ENCODE results near the gene DNTTIP2.
"Not testable (repeated sequence)": the region's sequence is repeated elsewhere in the genome, so short reads cannot be mapped to it uniquely, and the experiment has no call there.

The DNTTIP2 gene

DNA sequence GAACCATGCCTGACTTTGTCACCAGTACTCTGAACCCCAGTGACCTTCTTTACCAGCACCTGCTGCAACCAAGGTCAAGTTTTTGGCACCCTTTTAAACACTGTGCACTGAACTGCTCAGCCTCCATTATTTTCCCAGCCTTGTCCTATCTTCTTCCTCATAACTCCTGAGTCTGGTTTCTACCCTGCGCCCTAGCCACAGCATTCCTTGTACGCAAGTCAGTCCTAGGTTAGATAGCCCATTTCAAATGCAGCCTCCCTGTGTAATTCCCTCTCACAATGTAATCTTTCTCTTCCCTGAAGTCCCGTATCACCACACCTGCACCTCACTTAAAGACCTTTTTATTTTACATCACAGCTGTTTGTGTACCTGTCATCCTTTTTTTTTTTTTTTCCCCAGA is 37.2 kb downstream of the DNTTIP2 start:
- no peak for FAIRE-seq

DNA sequence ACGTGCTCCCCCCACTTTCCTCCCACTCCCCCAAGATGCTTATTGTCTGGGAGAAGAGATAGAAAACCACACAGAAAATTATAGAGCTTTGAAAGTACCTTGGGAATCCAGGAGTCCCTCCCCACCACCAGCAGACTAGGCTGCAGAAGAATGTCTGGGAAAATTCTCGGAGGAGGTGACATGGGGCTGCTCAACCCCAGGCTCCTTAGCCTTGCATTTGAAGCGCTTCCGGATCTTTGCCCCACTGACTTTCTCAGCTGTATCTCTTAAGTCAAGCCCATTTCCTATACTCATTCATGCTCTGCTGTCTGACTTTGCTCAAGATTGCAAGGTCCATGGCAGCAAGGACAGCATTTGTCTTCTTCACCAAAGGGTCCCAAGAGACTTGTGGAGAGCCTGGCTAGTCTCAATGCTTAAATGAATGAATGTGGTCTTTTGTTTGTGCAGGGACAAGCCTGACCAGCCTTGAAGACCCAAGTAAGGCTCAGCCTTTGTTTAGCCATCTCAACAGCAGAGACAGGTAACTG is 38.0 kb downstream of the DNTTIP2 start:
- no peak for FAIRE-seq

DNA sequence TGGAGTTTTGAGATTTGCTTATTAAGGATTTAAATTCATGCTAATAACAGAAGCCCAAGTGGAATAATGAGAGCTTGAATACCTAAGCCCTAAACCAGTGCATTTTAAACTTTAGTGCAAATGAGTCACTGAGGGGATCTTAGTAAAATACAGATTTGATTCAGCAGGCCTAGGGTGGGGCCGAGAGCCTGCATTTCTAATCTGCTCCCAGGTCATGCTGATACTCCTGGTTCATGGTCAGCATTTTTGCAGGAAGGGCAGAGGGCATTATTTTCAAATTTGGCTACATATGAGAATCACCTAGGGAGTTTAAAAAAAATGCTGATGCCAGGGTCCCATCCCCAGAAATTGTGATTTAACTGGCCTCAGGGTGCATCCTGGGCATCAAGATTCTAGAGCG is 39.3 kb downstream of the DNTTIP2 start:
- no peak for FAIRE-seq

DNA sequence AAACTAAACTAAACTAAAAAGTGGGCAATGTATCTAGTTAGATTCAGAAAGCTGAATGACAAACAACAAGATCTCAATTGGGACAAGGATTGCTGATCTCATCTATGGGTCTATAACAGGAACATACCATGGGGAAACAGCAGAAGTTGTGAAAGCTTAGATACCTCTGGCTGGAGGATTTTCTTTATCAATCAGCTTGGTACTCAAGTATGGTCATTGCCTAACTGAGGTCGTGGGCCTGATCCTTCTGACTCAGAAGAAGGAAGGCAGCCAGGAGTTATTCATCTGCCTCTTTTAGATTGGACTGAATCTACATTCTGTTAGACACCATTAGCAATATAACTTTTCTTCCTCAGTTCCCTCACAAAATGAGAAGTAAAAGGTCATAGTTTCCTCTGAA is 39.7 kb downstream of the DNTTIP2 start:
- FAIRE-seq: no peak

DNA sequence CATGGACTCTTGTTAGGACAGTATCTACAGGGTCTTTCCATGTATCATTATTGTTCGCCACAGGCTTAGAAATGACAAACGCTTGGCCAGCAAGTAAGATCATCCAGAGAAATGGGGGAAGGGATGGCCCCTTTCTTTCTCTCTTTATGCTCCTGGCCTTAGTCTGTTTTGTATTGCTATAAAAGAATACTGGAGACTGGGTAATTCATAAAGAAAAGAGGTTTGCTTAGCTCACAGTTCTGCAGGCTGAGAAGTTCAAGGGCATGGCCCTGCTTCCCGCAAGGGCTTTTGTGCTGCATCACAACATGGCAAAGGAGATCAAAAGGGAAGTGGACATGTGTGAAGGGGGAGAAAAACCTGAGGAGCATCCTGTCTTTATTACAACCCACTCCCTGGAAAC is 41.0 kb downstream of the DNTTIP2 start:
- FAIRE-seq: no peak

DNA sequence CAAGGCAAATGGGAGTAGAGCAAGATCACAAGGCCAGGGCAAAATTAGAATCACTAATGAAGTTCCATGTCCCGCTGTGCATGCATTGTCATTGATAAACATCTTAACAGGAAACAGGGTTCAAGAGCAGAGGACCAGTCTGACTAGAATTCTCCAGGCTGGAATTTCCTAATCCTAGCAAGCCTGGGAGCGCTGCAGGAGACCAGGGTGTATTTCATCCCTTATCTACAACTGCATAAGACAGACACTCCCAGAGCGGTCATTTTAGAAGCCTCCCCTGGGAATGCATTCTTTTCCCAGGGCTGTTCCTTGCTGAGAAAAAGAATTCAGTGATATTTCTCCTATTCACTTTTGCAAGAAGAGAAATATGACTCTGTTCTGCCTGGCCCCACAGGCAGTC is 45.7 kb downstream of the DNTTIP2 start:
- FAIRE-seq: not testable (repeated sequence)

DNA sequence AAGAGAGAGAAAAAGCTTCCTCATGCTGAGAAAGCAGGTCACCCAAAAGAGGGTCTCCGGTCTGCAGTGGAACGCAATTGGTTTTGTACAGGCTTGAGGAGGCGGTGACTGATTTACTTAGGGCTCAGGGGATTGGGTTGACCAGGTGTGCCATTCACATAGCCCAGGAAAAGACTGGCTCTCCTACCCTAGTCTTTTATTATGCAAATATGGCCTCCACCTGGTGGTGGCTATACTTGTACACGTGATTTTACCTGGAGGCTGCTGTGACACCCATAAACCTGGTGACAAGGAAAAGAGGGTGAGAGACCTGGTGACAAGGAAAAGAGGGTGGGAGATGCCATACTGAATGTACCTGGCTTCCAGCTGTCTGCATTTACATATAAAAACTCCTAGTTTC is 49.9 kb downstream of the DNTTIP2 start:
- FAIRE-seq: no peak

DNA sequence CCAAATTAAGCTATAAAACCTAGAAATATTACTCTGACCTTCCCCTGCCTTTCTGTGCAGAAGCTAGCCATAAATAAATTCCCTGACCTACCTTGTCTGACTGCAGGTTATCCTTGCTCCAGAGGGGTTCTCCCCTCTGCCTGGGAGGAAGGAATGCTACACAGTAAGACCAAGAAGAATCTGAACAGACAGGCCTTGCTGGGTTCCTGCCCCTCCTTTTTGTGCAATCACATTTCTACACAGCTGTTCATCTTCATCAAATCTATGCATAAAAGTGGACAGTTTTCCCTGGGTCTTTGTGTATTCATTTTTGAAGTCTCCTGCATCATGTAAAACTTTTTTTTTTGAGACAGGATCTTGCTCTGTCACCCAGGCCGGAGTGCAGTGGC is 50.6 kb downstream of the DNTTIP2 start:
- no peak for FAIRE-seq

DNA sequence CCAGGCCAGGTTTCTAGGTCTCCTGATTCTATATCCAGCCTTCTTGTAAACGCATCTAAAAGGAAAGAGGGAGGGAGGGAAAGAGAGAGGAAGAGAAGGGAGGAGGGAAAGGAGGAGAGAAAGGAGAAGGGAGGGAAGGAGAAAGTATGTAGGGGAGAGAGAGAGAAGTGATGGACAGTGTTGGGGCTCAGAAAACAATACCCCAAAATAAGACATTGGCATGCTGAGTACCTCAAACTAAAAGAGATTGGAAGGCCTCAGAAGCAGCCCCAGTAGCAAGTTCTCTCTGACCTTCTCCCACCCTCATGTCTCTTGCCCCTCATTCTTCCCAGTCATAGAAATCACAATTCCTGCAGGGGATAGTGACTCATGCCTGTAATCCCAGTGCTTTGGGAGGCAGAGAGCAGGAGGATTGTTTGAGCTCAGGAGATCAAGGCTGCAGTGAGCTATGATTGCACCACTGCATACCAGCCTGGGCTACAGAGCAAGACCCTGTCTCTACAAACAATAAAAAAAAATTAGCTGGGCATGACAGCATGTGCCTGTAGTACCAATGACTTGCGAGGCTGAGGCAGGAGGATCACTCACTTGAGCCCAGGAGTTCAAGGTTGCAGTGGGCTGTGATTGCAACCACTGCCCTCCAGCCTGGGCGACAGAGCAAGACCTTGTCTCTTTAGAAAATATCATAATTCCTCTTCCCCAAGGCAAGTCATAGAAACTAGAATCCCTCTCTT is 51.2 kb downstream of the DNTTIP2 start:
- no peak for FAIRE-seq

DNA sequence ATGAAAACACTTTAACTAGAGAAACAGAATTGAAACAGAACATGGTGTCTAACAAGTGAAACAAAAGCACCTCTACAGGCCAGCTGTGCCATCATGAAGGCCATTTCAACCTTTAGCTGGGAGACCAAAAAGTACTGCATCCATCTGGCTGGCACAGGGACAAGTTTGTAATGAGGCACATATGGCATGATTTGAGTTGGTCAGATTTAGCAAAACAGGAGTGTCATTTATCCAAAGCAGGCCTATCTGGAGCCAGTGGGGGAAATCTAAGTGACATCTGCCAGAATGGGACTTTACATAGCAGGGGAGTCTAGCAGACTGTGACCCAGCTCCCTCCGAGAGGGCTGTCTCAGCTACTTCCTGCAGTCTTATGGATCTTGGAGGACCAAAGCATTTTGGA is 51.9 kb downstream of the DNTTIP2 start:
- no peak for FAIRE-seq

DNA sequence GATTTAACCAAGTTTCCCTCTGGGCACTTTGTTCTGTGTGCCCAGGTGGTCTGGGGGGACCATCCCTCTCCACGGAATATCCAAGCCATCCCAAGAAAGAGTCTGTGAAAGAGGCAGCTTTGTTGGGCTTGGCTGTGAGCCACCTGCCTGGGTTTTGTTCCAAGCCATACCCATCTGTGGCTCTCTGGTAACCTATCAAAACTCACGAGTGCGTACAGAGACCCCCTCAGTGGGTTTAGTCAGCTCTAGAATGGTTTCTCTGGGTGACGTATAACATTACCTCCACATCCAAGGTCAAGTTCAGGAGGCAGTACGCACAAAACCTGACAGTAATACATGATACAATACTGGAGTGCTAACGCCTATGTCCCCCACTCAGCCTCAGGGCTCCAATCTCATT is 54.2 kb downstream of the DNTTIP2 start:
- FAIRE-seq: no peak

DNA sequence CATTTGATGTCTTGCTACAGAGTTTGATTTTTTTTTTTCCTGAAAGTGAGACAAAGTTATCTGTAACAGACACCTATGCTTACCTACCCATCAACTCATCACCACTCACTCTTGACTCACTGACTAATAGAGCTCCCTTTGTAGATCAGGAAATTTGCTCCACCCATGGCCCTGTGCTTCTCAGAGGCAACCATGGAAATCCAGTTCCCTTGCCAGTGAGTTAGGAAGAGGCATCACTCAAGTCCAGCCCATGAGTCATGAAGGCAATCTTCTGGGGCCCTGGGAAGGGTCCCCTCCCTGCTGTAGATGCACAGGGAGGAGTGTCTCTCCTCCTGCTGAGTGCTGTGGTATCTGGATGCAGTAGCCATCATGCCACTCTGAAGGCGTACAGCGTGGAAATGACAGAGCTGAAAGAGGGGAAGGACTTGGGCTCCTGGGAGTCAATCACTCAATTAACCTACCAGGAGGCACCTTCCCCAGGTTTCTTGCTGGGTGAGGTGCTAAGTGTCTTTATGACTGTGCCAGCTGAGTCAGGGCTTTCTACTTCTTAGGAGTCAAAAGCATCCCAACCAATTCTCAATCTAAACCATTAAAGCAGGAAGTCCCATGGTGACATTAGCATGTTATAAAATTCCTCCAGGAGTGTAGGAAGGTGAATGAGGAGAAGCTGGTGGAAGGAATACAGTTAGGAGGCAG is 56.1 kb downstream of the DNTTIP2 start:
- FAIRE-seq: no peak

DNA sequence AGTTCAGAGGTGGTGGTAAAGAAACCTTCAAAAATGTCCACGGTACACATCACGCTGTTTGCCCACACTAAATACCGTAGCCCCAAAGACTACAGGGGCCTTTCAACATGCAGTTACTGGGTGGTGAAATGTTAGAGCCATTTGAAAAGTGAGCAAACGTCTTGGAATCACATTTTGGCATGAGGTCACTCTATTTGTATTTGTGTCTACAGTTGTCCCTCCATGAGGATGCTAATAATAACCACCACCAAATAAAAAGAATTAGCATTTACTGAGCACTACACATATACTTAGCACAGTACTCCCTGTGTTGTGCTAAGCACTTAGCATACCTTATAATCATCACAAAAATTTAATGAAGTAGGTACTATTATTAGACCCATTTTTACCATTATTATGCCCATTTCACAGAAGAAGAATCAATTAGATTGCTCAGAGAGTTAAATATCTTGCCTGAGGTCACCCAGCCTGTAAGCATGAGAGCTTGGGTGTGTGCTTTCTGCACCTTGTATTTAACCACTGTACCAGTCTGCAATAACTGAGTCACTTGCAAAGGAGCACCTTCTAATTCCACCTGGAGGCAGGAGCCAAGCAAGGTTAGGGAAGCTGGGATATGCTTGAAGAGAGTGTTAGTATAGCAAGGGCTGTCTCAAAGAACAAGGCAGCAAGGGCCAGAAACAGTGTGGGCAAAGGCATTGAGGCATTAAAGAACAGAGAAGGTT is 57.4 kb downstream of the DNTTIP2 start:
- FAIRE-seq: no peak

DNA sequence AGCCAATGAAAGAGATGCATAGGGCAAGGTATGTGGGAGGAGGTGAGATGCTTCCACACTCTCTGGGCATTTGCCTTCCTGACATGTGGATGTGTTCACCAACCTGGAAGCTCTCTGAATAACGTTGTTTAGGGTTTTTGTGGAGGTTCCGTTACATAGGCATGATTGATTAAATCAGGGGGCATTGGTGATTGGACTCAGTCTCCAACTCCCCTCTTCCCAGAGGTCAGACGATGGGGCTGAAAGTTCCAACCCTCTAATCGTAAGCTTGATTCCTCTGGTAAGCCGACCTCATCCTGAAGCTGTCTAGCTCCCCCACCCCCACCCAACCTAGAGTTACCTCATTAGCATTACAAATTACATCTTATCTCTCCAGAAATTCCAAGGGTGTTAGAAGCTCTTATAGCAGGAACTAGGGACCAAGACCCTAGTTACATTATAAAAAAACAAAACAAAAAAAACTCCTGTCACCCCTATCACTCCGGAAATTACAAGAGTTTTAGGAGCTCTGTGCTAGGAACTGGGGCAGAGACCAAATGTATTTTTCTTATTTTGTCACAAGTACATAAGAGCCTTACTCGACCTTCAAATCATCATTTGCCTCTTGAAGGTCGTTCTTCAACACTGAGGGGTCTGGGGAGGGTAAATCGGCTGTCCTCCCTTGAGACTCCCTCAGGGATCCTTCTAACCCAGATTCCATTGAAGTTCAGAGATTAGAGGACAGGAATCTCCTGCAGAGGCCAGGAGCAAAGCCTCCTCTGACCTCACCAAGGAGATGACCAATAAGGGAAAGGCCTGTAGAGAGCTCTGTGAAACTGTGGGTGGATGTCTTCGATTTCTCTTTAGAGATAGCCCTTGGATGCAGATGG is 58.2 kb downstream of the DNTTIP2 start:
- no peak for FAIRE-seq

DNA sequence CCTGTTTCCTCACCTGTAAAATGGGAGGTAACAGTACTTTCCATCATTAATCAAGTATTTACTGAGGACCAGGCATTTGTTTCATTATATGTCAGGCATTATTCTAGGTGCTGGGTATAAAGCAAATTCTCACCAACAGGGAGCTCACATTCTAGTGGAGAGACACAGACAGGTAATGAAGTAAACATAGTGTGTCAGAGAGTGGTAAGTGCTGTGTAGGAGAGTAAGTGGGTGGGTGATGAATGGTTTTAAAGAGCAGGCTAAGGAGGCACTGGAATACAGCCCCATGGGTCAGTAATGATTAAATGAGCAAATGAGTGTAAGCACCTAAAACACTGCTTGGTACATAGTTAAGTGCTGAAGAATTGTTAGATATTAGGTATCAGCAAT is 60.4 kb downstream of the DNTTIP2 start:
- FAIRE-seq: no peak

DNA sequence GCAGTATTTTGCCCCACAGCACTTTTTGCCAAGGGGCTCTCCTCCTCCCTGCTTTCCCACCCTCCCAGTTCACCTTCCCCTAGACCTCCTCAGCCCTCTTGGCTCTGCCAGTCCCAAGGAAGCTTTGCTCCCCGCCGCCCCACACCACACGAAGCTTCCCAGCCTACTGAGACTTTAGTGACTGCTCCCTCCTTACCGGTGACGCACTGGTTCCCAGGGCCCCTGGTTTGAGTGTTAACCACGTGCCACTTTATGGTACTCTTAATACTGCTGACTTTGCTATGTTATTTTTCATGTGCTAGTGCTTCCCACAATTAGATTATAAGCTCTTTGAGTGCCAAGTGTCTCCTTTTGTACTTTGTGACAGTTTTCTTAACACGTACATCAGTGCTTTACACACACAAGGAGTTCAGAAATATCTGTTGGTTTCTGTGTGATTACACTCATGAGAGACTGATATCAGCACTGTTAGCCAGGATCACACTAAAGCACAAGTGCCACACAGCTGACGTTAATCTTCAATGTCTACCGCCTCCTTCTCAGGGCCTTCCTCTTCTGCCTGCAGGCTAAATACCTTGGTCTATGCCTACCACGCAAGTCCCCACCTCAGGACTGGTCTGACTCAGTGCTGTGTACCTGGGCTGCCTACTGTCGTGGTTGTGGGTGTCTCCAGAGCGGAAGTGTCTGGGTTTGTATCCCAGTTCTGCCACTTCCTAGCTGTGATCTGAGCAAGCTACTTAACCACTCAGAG is 61.0 kb downstream of the DNTTIP2 start:
- no peak for FAIRE-seq

DNA sequence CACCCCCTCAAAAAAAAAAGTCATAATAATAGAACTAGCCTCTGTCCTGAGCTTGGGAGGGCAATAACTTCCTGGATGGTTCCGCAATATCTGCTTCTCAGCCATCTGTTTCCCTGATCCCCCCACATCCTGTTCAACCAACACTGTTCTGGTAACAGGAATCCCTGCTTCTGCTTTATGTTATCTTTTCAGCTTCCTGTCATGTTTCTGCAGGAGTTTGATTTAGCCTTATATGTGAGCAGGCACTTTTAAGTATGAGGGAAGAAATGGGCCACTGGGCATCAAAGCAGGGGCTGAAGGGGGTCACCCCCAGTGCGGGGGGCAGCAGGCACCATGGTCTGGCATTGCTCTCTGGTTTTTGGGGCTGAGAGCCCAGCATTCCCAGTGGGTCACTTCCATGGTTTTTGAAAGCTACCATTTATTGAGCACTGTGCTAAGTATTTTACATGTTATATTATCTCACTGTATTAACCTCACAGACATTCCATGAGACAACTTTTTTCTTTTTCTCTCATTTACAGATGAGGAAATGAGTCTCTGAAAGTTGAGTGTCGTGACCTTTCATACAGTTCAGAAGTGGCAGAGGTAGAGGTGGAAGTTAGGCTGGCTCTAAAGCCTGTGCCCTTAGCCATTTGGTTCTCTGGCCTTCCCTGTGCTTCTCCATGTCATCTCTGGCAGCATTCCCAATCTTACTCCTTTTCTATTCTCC is 61.9 kb downstream of the DNTTIP2 start:
- no peak for FAIRE-seq

Data from G401.6 (cell line).